Panc1 (cell line): Measurements from ENCODE around the gene LRRC47. TPM values are rescaled to one million over a fixed set of nuclear protein-coding genes. Genes with fewer than 3 reads are reported as not detected.

Source experiments
- ATAC-seq: fragments of 200-7000 bp; cut with Tn5 transposase; 2 replicates; pipeline ENCODE4 v1.9.1; 2020; ENCODE audit warnings: mild to moderate bottlenecking, moderate library complexity
- BruUV-seq: library from RNA; stranded (reverse); fragments of 400-500 nt; replicated peaks from 2 replicates; lab custom pipeline; 2021; lab: Mats Ljungman, UMichigan
- CTCF ChIA-PET: fragments of 300-600 bp; sonication (Branson Sonifier 250); formaldehyde crosslinking; loops from one replicate; lab custom pipeline; 2022; ENCODE audit warnings: antibody characterized with exemption; lab: Charles Lee
- POLR2A ChIA-PET: fragments of 300-600 bp; sonication (Branson Sonifier 250); formaldehyde crosslinking; loops from one replicate; lab custom pipeline; 2022; ENCODE audit warnings: antibody characterized with exemption; lab: Charles Lee
- DNase-seq: peaks from one replicate; pipeline ENCODE4 v3.0.0-alpha.2; 2010; ENCODE audit warnings: low read depth, low spot score
- H3K27ac ChIP-seq: 2 replicates; pipeline ENCODE4 v1.5.1; 2011; ENCODE audit warnings: mild to moderate bottlenecking, low read length, inconsistent platforms
- H3K27me3 ChIP-seq: fragments of 200-500 bp; sonication (Bioruptor generic); 2 replicates; pipeline ENCODE4 v1.6.0; 2014; ENCODE audit warnings: low read length, inconsistent platforms; ENCODE audit not compliant: control insufficient read depth, insufficient read depth
- H3K36me3 ChIP-seq: fragments of 200-500 bp; sonication (Bioruptor generic); 2 replicates; pipeline ENCODE4 v1.5.1; 2014; ENCODE audit warnings: inconsistent platforms, mild to moderate bottlenecking, low read length, moderate library complexity; ENCODE audit not compliant: control insufficient read depth, insufficient read depth
- H3K4me1 ChIP-seq: 2 replicates; pipeline ENCODE4 v1.5.1; 2011; ENCODE audit warnings: inconsistent platforms, mild to moderate bottlenecking, low read length, moderate library complexity; ENCODE audit not compliant: control insufficient read depth, insufficient read depth
- H3K4me3 ChIP-seq, 2 experiments: 2 replicates each; pipeline ENCODE4 v1.5.1; 2011 to 2012; ENCODE audit warnings: low read depth in 2 of 2, low read length in 2 of 2, mild to moderate bottlenecking in 2 of 2, inconsistent platforms in 1 of 2, moderate library complexity in 1 of 2
- H3K9me3 ChIP-seq: fragments of 200-500 bp; sonication (Bioruptor generic); 2 replicates; pipeline ENCODE4 v1.5.1; 2014; ENCODE audit warnings: low read depth, mild to moderate bottlenecking, inconsistent platforms, low read length, moderate library complexity; ENCODE audit not compliant: control insufficient read depth, insufficient read depth
- CTCF ChIP-seq: fragments of 450-650 bp; IDR thresholded peaks from 2 replicates; pipeline ENCODE4 v1.5.1; 2017; ENCODE audit warnings: mild to moderate bottlenecking
- POLR2AphosphoS5 ChIP-seq: IDR thresholded peaks from 2 replicates; pipeline ENCODE4 v1.6.1; 2012; ENCODE audit warnings: mild to moderate bottlenecking, low read depth, low read length, moderate library complexity
- SIN3A ChIP-seq: IDR thresholded peaks from 2 replicates; pipeline ENCODE4 v1.6.1; 2012; ENCODE audit warnings: low read depth, mild to moderate bottlenecking, low read length, moderate library complexity, borderline replicate concordance; ENCODE audit not compliant: insufficient read depth
- TCF7L2 ChIP-seq: IDR thresholded peaks from 2 replicates; pipeline ENCODE4 v1.6.1; 2011; ENCODE audit warnings: mild to moderate bottlenecking, low read depth, low read length, inconsistent platforms
- in situ Hi-C: cut with HindIII; loops from 2 replicates; pipeline ENCODE4 v1.10.0; 2016; ENCODE audit warnings: low sequenced_read_pairs, low pct_unique_long_range_greater_than_20kb
- intact Hi-C: fragments of 100-400 bp; cut with micrococcal nuclease; formaldehyde crosslinking; loops from one replicate; pipeline ENCODE4 v1.10.0; 2022; ENCODE audit not compliant: unreplicated experiment
- total RNA-seq: library from RNA; stranded (reverse); gene quantifications from one replicate; pipeline ENCODE4 v1.2.1, GENCODE V29; 2021; ENCODE audit not compliant: unreplicated experiment
- TF ChIP-seq, protein P1 (sequence below), 2 experiments: IDR thresholded peaks; 2 replicates each; pipeline ENCODE4 v1.6.1; 2011 to 2012; ENCODE audit warnings: low read depth in 2 of 2, control low read depth in 1 of 2, low read length in 1 of 2, mild to moderate bottlenecking in 1 of 2, moderate library complexity in 1 of 2; ENCODE audit not compliant: insufficient read depth in 1 of 2

The LRRC47 gene
- total RNA-seq, 1 experiment from 2014 or later: 51.0 TPM

DNA sequence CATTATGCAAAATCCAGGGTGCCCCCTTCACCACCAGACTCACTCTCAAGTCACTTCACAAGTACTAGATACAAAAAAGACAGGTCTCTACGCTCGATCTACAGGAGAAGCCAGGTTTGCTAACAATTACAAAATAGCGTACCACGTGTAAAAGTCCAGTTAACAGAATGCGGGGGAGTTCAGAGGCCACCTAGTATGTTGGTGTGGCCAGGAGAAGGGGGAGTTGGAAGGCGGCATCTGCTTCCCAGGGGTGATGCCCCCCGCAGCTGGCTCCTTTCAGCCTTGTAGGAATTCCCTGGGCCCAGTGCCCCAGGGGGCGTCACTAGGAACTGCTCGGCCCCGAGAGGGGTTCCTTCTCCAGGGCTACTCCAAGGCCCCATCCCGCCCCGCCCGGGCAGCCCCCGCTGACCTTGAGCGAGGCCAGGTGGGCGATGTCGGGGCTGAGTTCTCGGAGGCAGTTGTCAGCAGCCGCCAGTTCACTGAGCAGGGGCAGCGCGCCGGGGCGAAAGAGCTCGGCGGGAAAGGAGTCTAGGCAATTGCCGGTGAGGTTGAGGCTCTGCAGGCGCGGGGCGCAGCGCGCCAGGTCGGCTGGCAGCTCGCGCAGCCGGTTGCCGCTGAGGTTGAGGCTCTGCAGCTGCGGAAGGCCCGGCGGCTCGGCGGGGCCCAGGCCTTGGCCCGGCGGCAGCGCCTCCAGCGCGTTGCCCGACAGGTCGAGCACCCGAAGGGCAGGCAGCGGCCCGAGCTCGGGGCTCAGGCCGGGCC, 664 bp downstream of the LRRC47 start:
- ChIA-PET POLR2A (interaction anchor here (0.5 kb wide), 1 partner anchor 351 kb away, joined by 6 read pairs; no protein-coding TSS in a partner anchor), CTCF (no interaction called here)
- intact Hi-C loops: no loop called here
- in situ Hi-C loops: no loop called here
- TF ChIP-seq TCF7L2: no peak
- TF ChIP-seq CTCF: no peak
- TF ChIP-seq, protein P1, sequence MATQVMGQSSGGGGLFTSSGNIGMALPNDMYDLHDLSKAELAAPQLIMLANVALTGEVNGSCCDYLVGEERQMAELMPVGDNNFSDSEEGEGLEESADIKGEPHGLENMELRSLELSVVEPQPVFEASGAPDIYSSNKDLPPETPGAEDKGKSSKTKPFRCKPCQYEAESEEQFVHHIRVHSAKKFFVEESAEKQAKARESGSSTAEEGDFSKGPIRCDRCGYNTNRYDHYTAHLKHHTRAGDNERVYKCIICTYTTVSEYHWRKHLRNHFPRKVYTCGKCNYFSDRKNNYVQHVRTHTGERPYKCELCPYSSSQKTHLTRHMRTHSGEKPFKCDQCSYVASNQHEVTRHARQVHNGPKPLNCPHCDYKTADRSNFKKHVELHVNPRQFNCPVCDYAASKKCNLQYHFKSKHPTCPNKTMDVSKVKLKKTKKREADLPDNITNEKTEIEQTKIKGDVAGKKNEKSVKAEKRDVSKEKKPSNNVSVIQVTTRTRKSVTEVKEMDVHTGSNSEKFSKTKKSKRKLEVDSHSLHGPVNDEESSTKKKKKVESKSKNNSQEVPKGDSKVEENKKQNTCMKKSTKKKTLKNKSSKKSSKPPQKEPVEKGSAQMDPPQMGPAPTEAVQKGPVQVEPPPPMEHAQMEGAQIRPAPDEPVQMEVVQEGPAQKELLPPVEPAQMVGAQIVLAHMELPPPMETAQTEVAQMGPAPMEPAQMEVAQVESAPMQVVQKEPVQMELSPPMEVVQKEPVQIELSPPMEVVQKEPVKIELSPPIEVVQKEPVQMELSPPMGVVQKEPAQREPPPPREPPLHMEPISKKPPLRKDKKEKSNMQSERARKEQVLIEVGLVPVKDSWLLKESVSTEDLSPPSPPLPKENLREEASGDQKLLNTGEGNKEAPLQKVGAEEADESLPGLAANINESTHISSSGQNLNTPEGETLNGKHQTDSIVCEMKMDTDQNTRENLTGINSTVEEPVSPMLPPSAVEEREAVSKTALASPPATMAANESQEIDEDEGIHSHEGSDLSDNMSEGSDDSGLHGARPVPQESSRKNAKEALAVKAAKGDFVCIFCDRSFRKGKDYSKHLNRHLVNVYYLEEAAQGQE (IDR thresholded peaks at IDR 0.05; ENCODE audit: insufficient read depth in 1 of 2, low read depth in 2 of 2, low read length in 1 of 2): no peak
- TF ChIP-seq SIN3A: no peak
- TF ChIP-seq POLR2AphosphoS5: no peak
- ATAC-seq (peak; percentile 40), DNase-seq (no peak)
- peaks cover 4% of the 10 kb centered on the region for H3K4me1 ChIP-seq
- peak overlapping the region; percentile 85 for H3K27ac ChIP-seq
- peak overlapping the region; percentile 82 to 96 for H3K4me3 ChIP-seq
- H3K36me3 ChIP-seq: no peaks in the 10 kb centered on the region; the same call in 1 of the 2 replicates
- BruUV-seq: no TSS peak
- H3K27me3 ChIP-seq: no peaks in the 10 kb centered on the region
- no peaks in the 10 kb centered on the region for H3K9me3 ChIP-seq

DNA sequence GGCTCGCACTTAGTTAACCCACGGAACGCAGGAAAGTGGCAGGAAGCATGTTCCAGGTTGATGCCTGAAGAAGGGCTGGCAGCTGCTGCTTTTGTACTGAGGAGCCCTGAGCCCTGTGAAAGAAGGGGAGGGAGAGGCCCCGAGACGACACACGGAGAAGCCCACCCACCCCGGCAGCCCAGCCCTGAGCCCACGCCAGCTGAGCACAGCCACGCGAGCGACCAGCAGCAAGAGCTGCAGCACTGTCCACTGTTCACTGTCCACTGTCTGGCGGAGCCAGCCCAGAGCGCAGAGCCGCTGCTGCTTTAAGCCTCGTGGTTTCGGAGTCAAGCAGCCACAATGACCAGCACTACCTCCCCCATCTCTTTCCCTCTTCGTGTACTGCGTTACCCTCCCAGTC, 5.3 kb downstream of the LRRC47 start:
- intact Hi-C loops: no loop called here

More for the DNA sequence above, 5.3 kb downstream of the LRRC47 start:
- Histone ChIP-seq H3K27me3 (no peaks in the 10 kb centered on the region), H3K9me3 (no peaks in the 10 kb centered on the region), H3K4me3 (no peak overlapping the region), H3K27ac (no peak overlapping the region), H3K36me3 (no peaks in the 10 kb centered on the region; the same call in 1 of the 2 replicates), H3K4me1 (peaks cover 4% of the 10 kb centered on the region)
- ChIA-PET CTCF (no interaction called here), POLR2A (no interaction called here)
- DNase-seq: no peak
- in situ Hi-C loops: no loop called here
- no peak for TF ChIP-seq POLR2AphosphoS5
- TF ChIP-seq, protein P1 (IDR thresholded peaks at IDR 0.05; ENCODE audit: insufficient read depth in 1 of 2, low read depth in 2 of 2, low read length in 1 of 2): no peak
- BruUV-seq: no TSS peak
- ATAC-seq: no peak
